Measurements from ENCODE around the gene MIPEP.

- TF ChIP-seq EZH2phosphoT487 (IDR thresholded peaks at IDR 0.05; ENCODE audit: insufficient read depth, low read depth) (no peak), EZH2 (IDR thresholded peaks at IDR 0.05; ENCODE audit: insufficient read depth, poor library complexity, severe bottlenecking) (no peak)
These were observed 14.7 kb upstream of the MIPEP start for GRCh38 chr13:23903906-23904280.

All from GM23248 (cell line).